Cardiac ventricle fibroblast (primary cell): ENCODE measurements around the gene SYT6. TPM values are rescaled to one million over a fixed set of nuclear protein-coding genes. Genes with fewer than 3 reads are reported as not detected.

Experiments used
- total RNA-seq: library from RNA; depleted of rRNA; stranded (reverse); fragments of >200 nt; gene quantifications from 2 replicates; pipeline ENCODE4 v1.2.3, GENCODE V29; 2015

SYT6 gene, protein sequence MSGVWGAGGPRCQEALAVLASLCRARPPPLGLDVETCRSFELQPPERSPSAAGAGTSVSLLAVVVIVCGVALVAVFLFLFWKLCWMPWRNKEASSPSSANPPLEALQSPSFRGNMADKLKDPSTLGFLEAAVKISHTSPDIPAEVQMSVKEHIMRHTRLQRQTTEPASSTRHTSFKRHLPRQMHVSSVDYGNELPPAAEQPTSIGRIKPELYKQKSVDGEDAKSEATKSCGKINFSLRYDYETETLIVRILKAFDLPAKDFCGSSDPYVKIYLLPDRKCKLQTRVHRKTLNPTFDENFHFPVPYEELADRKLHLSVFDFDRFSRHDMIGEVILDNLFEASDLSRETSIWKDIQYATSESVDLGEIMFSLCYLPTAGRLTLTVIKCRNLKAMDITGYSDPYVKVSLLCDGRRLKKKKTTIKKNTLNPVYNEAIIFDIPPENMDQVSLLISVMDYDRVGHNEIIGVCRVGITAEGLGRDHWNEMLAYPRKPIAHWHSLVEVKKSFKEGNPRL
- not detected in 2 replicates for total RNA-seq

DNA sequence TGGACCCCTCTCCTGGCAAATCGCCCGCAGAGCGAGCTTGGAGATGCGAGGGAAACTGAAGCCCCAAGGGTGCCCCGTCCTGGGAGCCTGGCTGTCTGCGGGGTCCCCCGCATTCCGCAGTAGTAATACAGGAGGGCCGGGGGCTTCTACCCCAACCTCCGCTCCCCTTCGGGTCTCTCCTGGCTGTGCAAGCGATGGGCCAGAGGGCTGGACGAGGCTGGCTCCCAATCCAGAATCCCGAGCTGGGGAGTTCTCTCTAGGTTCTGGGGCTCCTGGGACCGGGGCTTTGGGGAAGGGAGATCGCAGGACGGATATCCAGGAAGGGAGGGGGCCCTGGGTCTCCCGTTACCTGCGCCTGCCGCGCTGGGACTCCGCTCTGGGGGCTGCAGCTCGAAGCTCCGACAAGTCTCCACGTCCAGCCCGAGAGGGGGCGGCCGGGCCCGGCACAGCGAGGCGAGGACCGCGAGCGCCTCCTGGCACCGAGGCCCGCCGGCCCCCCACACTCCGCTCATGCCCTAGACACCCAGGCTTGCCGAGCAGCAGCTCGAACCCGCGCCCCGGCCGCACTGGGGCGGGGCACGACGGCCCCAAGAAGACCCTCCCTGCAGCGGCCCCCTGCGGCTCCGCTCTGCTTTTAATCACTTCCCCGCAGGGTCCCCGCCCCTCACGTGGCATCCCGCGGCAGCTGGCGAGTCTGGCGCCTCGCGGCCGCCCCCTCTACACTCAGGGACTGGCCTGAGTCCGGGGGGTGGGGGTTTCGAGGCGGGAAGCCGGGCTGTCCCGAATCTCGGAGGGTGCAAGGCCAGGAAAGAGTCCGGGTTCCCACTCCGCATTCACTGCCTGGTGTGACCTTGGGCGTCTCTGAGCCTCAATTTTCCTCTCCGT is at the start of gene SYT6:
TSS of gene SYT6 (minus strand) at position 609 of the 885 bp plus-strand sequence. CDS start at position 512, 97 bp downstream.

Other genes with a start within 250 kb of the SYT6 start
- 10.5 and 15.7 TPM in 2 replicates for gene AP4B1, start 249.1 kb downstream of the SYT6 start, total RNA-seq
- gene DCLRE1B, start 248.5 kb downstream of the SYT6 start, total RNA-seq, result 2.6 TPM in 2 replicates
- 19.3 and 19.8 TPM in 2 replicates for gene HIPK1, start 224.5 kb downstream of the SYT6 start, total RNA-seq
- 59.8 and 64.8 TPM in 2 replicates for gene OLFML3, start 174.4 kb downstream of the SYT6 start, total RNA-seq